ENCODE measurements around the gene WDR45. TPM values are rescaled to one million over a fixed set of nuclear protein-coding genes. Genes with fewer than 3 reads are reported as not detected.
A peak's percentile ranks its signal among the peaks of the same experiment; 100 is the strongest.

The WDR45 gene
- total RNA-seq, 1 donor from 2014 or later = 59.9 TPM

DNA sequence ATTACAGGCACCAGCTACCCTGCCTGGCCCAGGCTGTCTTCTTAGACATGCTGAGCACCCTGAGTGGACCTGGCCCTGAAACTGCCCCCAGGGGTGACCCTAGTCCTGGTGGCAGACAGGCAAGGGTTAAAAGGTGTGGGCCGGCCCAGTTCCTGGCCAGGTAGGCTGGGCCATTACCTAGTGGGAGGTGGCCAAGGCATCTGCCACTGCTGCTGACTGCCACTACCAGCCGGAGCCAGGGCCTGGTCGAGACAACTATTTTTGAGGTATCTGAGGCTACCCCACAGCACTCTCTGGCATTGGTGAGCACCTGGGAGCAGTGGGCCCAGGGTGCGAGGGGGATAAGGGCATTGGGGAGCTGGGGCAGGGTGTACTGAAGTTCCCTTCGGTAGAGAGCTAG lies 20.9 kb downstream of the WDR45 start, which contains the start of gene CCDC120:
Gene CCDC120 (plus strand): TSS at position 206 of the 400 bp plus-strand sequence. CDS start 3,043 bp downstream, outside the sequence.
- Mint-ChIP-seq H3K27me3 (ENCODE audit: low read depth) (no peaks in the 10 kb centered on the region), H3K4me1 (peaks cover 27% of the 10 kb centered on the region), H3K9me3 (peaks cover 7% of the 10 kb centered on the region), H3K27ac (peak within 1 kb of the TSS; percentile 94), H3K4me3 (peak within 1 kb of the TSS; percentile 75), H3K36me3 (peaks cover 7% of the 10 kb centered on the region)
- DNase-seq (ENCODE audit: low spot score in 2 of 2, unreplicated experiment in 2 of 2) = no peak
- TF ChIP-seq, protein P1, sequence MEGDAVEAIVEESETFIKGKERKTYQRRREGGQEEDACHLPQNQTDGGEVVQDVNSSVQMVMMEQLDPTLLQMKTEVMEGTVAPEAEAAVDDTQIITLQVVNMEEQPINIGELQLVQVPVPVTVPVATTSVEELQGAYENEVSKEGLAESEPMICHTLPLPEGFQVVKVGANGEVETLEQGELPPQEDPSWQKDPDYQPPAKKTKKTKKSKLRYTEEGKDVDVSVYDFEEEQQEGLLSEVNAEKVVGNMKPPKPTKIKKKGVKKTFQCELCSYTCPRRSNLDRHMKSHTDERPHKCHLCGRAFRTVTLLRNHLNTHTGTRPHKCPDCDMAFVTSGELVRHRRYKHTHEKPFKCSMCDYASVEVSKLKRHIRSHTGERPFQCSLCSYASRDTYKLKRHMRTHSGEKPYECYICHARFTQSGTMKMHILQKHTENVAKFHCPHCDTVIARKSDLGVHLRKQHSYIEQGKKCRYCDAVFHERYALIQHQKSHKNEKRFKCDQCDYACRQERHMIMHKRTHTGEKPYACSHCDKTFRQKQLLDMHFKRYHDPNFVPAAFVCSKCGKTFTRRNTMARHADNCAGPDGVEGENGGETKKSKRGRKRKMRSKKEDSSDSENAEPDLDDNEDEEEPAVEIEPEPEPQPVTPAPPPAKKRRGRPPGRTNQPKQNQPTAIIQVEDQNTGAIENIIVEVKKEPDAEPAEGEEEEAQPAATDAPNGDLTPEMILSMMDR (IDR thresholded peaks at IDR 0.05; ENCODE audit: unreplicated experiment) = no peak

DNA sequence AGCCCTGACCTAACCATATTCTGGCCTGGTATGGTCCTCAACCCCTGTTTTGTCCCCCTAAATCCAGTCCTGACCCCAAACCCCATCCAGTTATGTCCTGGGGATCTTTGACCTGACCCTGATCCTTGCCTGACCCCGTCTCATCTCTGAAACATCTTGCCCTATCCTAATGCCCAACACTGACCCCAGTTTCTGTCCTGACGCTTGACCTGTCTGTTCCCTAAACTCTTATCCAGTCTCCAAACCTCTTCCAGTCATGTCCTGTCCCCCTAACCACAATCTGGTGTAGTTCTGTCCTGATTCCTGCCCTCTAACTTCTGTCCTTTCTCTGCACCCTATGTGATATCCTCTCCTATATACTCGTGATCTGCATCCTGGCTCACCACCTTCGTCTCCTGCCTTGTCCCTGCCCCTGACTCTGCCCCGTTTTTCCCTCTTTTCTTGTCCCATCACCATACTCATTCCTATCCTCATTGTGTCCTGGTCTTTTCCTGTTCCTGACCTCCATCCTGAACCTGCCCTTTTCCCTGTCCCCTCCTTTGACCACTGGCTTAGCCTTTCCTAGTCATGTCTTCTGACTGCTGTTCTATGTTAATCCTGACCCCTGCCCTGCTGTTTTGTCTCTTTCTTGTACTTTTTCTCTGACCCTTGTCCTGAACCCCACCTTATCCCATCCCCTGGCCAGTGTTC lies 25.5 kb downstream of the WDR45 start:
- TF ChIP-seq, protein P1 (IDR thresholded peaks at IDR 0.05; ENCODE audit: unreplicated experiment) = no peak
- no peak for DNase-seq (ENCODE audit: low spot score in 2 of 2, unreplicated experiment in 2 of 2)
- Mint-ChIP-seq H3K4me3 (peak overlapping the region; percentile 70), H3K27ac (peak overlapping the region; percentile 80), H3K36me3 (no peaks in the 10 kb centered on the region), H3K9me3 (peaks cover 18% of the 10 kb centered on the region), H3K27me3 (ENCODE audit: low read depth) (no peaks in the 10 kb centered on the region), H3K4me1 (peaks cover 25% of the 10 kb centered on the region)

DNA sequence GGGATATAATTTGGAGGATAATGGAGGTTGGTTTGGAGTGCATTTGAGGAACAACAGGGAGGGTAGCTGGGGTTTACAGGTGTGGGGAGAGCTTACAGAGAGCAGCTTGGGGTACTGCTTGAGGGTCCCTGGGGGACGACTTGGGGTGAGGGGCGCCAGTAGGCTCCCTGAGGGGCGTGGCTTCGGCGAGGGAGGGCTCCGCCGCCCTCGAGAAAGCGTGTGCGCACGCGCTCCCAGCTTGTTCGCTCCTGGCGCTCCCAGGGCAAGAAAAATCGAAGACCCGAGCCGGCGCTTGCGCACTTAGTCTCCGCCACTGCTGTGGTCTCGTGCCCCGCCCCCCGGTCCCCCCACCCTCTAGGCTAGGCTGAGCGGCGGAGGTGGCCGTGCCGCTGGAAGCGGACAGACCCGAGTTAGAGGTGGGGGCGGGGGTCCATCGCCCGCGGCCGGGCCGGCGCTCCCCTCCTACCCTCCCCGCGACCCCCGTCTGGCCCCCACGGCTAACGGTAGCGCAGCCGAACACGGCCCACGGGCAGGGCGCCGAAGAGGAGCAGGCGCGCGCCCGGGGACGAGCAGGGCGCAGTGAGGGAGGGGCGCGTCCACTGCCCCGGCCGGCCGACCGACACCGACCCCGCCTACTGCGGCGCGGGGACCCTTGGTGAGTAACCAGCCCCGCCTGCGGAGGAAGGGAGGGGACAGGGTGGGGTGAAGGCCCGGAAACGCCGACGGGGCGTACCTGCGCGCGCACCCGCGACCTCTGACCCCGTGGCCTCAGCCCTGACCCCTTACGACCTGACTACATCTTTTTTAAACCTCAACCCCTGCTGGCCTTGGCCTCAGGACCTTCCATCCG lies 26.2 kb downstream of the WDR45 start:
- H3K9me3 Mint-ChIP-seq = peaks cover 18% of the 10 kb centered on the region
- TF ChIP-seq, protein P1 (IDR thresholded peaks at IDR 0.05; ENCODE audit: unreplicated experiment) = no peak

DNA sequence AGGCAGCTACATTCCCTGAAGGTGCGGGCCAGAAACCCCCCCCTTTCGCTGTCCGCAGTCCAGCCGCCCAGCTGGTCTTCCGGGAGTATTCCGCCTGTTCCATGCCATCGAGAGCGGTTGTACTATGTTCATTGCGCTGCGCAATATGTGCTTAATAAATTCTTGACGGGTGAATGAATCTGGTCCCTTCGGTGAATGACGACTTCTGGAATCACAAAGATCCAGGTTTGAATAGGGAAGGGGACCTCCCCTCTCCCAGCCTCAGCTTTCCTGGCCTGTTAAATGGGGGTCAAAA lies 35.8 kb downstream of the WDR45 start:
- peaks cover 2% of the 10 kb centered on the region for H3K36me3 Mint-ChIP-seq
- peaks cover 31% of the 10 kb centered on the region for H3K4me1 Mint-ChIP-seq
- H3K4me3 Mint-ChIP-seq = peak overlapping the region; percentile 90
- H3K9me3 Mint-ChIP-seq = peaks cover 8% of the 10 kb centered on the region
- TF ChIP-seq, protein P1 (IDR thresholded peaks at IDR 0.05; ENCODE audit: unreplicated experiment) = no peak
- no peaks in the 10 kb centered on the region for H3K27me3 Mint-ChIP-seq (ENCODE audit: low read depth)
- H3K27ac Mint-ChIP-seq = peak overlapping the region; percentile 91
- DNase-seq (ENCODE audit: low spot score in 2 of 2, unreplicated experiment in 2 of 2) = no peak

More for the DNA sequence above, 26.2 kb downstream of the WDR45 start:
- H3K36me3 Mint-ChIP-seq = no peaks in the 10 kb centered on the region
- H3K27me3 Mint-ChIP-seq (ENCODE audit: low read depth) = no peaks in the 10 kb centered on the region
- H3K4me3 Mint-ChIP-seq = peak overlapping the region; percentile 70
- peak overlapping the region; percentile 80 for H3K27ac Mint-ChIP-seq
- DNase-seq (ENCODE audit: low spot score in 2 of 2, unreplicated experiment in 2 of 2) = peak; percentile 60 to 75
- peaks cover 25% of the 10 kb centered on the region for H3K4me1 Mint-ChIP-seq

DNA sequence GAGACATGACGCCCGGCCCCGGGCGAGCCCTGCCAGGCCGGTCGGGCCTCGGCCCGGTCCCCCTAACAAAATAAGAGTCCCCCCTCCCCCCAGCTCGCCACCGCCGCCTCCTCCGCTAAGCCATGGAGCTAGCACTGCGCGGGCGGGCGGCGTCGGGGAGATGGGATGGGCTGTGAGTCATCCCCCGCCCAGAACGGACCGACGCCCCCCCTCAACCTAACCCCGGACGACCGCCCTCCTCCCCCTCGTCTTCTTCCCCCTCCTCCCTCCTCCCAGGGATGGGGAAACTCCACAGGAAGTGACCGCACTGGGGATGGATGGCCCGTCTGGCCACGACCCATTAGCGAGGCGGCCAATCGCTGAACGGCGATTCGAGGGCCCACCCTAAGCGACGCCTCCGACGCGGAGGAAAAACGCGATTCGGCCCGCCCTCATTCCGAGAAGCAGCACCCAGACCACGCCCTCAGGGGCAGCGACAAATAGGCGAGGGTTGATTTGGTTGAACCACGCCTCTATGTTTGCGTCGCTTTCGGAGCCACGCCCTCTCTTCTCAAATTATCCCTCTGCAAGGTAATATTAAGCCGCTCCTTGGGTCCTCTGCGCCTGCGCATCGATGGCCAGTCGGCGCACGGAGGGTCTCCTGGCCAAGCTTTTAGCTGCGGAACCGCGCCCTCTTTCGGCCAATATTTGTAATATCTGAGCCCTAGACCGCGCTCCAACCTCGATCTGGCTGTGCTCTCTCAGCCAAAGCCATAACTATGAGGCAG lies 36.3 kb downstream of the WDR45 start, which contains the start of gene TFE3:
Gene TFE3 (minus strand): TSS at position 138 of the 767 bp plus-strand sequence. CDS start 131 bp downstream, at position 7.
- TF ChIP-seq, protein P1 (IDR thresholded peaks at IDR 0.05; ENCODE audit: unreplicated experiment) = peak; percentile 63
- Mint-ChIP-seq H3K9me3 (peaks cover 8% of the 10 kb centered on the region), H3K36me3 (peaks cover 7% of the 10 kb centered on the region), H3K27ac (peak within 1 kb of the TSS; percentile 100), H3K27me3 (ENCODE audit: low read depth) (no peaks in the 10 kb centered on the region), H3K4me3 (peak within 1 kb of the TSS; percentile 90), H3K4me1 (peaks cover 36% of the 10 kb centered on the region)
- peak; percentile 91 to 95 for DNase-seq (ENCODE audit: low spot score in 2 of 2, unreplicated experiment in 2 of 2)
